ENCODE results near the gene LMNA.

- no peak for TF ChIP-seq CTCF (IDR thresholded peaks at IDR 0.05)
- no peak for TF ChIP-seq EZH2 (IDR thresholded peaks at IDR 0.05)
- no peak for TF ChIP-seq EZH2phosphoT487 (IDR thresholded peaks at IDR 0.05)
Observed at GRCh38 chr1:156067262-156067661, 47.2 kb upstream of the LMNA start.
